Endothelial cell of umbilical vein (primary cell): ENCODE results near the gene MTM1. TPM values are rescaled to one million over a fixed set of nuclear protein-coding genes. Genes with fewer than 3 reads are reported as not detected.

Experiments
- BruUV-seq: library from RNA; stranded (reverse); fragments of 400-500 nt; replicated peaks from 2 replicates; lab custom pipeline; 2021; lab: Mats Ljungman, UMichigan
- CTCF ChIA-PET: fragments of 300-600, 350-600 bp; sonication (Branson Sonifier 250); formaldehyde crosslinking; loops from one replicate; lab custom pipeline; 2021; ENCODE audit warnings: antibody characterized with exemption, inconsistent platforms; lab: Charles Lee
- POLR2A ChIA-PET: fragments of 300-600, 350-600 bp; sonication (Branson Sonifier 250); formaldehyde crosslinking; loops from one replicate; lab custom pipeline; 2021; ENCODE audit warnings: antibody characterized with exemption, inconsistent platforms; lab: Charles Lee
- DNase-seq: peaks from one replicate; pipeline ENCODE4 v3.0.0-alpha.2; 2011; ENCODE audit warnings: low read depth, low spot score
- FAIRE-seq: peaks from 2 replicates; lab custom pipeline; 2011; peaks lifted over from hg19 to GRCh38; lab: Jason Lieb, UNC
- H2AFZ ChIP-seq: 2 replicates; pipeline ENCODE4 v1.6.0; 2012; ENCODE audit warnings: low read depth, low read length, control low read depth, inconsistent platforms
- H3K27ac ChIP-seq: 2 replicates; pipeline ENCODE4 v1.5.1; 2011; ENCODE audit warnings: low read depth, mild to moderate bottlenecking, control low read depth, low read length, moderate library complexity; ENCODE audit not compliant: insufficient read depth
- H3K27me3 ChIP-seq, 2 experiments: 2 replicates each; pipeline versions ENCODE4 v1.6.0 to v1.6.1; 2011; ENCODE audit warnings: low read length in 2 of 2, mixed read lengths in 1 of 2; ENCODE audit not compliant: control insufficient read depth in 2 of 2, insufficient read depth in 2 of 2
- H3K36me3 ChIP-seq, 2 experiments: 2 replicates in 1 of 2; 3 replicates in 1 of 2; pipeline ENCODE4 v1.5.1; 2011; ENCODE audit warnings: low read length in 2 of 2, mild to moderate bottlenecking in 1 of 2, moderate library complexity in 1 of 2; ENCODE audit not compliant: control insufficient read depth in 2 of 2, insufficient read depth in 2 of 2; ENCODE audit errors: extremely low read depth in 1 of 2
- H3K4me1 ChIP-seq: 3 replicates; pipeline ENCODE4 v1.5.1; 2011; ENCODE audit warnings: mild to moderate bottlenecking, low read length; ENCODE audit not compliant: control insufficient read depth, insufficient read depth; ENCODE audit errors: extremely low read depth
- H3K4me2 ChIP-seq: 2 replicates; pipeline ENCODE4 v1.6.1; 2011; ENCODE audit warnings: low read length, control low read depth, mixed read lengths; ENCODE audit not compliant: insufficient read depth
- H3K4me3 ChIP-seq, 3 experiments: fragments of 200-600 bp in 1 of 3; sonication (generic), shearing (Covaris generic) in 1 of 3; replicated peaks in 1 of 3; 2 replicates each; pipeline ENCODE4 v1.5.1; 2011 to 2016; ENCODE audit warnings: control low read depth in 3 of 3, low read length in 3 of 3, mild to moderate bottlenecking in 2 of 3, inconsistent platforms in 1 of 3, low read depth in 1 of 3, moderate library complexity in 1 of 3; ENCODE audit not compliant: insufficient read depth in 1 of 3
- H3K79me2 ChIP-seq: 2 replicates; pipeline ENCODE4 v1.6.0; 2012; ENCODE audit warnings: low read length, inconsistent platforms; ENCODE audit not compliant: control insufficient read depth, insufficient read depth
- H3K9ac ChIP-seq: replicated peaks from 2 replicates; pipeline ENCODE3; 2011; ENCODE audit warnings: low read length, control low read depth; ENCODE audit not compliant: insufficient read depth; ENCODE audit errors: extremely low read depth
- H3K9me1 ChIP-seq: replicated peaks from 3 replicates; pipeline ENCODE4 v1.6.0; 2011; ENCODE audit warnings: mild to moderate bottlenecking, low read length; ENCODE audit not compliant: control insufficient read depth, insufficient read depth; ENCODE audit errors: extremely low read depth
- H3K9me3 ChIP-seq: replicated peaks from 2 replicates; pipeline ENCODE4 v1.5.1; 2012; ENCODE audit warnings: low read length, inconsistent platforms; ENCODE audit not compliant: control insufficient read depth, insufficient read depth
- H4K20me1 ChIP-seq: replicated peaks from 2 replicates; pipeline ENCODE3; 2011; ENCODE audit warnings: mild to moderate bottlenecking, low read length; ENCODE audit not compliant: control insufficient read depth, insufficient read depth; ENCODE audit errors: extremely low read depth
- CTCF ChIP-seq, 2 donors: IDR thresholded peaks; 1 replicate in 1 of 2; 2 replicates in 1 of 2; pipeline ENCODE4 v1.5.1; 2011; ENCODE audit warnings: low read length in 2 of 2, mild to moderate bottlenecking in 2 of 2, moderate library complexity in 2 of 2, control low read depth in 1 of 2, inconsistent platforms in 1 of 2, low read depth in 1 of 2; ENCODE audit not compliant: insufficient read depth in 1 of 2; ENCODE audit errors: extremely low read depth in 1 of 2
- EZH2 ChIP-seq: IDR thresholded peaks from 2 replicates; pipeline ENCODE4 v1.6.1; 2012; ENCODE audit warnings: borderline replicate concordance, low read depth, mild to moderate bottlenecking, moderate library complexity, low read length, inconsistent platforms; ENCODE audit not compliant: severe bottlenecking
- FOS ChIP-seq: IDR thresholded peaks from 2 replicates; pipeline ENCODE4 v1.6.1; 2011; ENCODE audit warnings: mild to moderate bottlenecking, low read length, moderate library complexity, borderline replicate concordance; ENCODE audit not compliant: insufficient read depth
- GATA2 ChIP-seq: IDR thresholded peaks from 2 replicates; pipeline ENCODE4 v1.7.0; 2011; ENCODE audit warnings: low read depth, mild to moderate bottlenecking, moderate library complexity, mixed read lengths, low read length; ENCODE audit not compliant: insufficient read length, insufficient read depth
- JUN ChIP-seq: IDR thresholded peaks from 2 replicates; pipeline ENCODE4 v1.6.1; 2011; ENCODE audit warnings: borderline replicate concordance, low read depth; ENCODE audit not compliant: insufficient read length, insufficient read depth
- MAX ChIP-seq: IDR thresholded peaks from 2 replicates; pipeline ENCODE4 v1.6.1; 2011; ENCODE audit not compliant: insufficient read depth, insufficient read length
- MYC ChIP-seq: IDR thresholded peaks from one replicate; pipeline ENCODE4 v1.6.1; 2011; ENCODE audit warnings: mild to moderate bottlenecking, low read depth, low read length
- POLR2A ChIP-seq: IDR thresholded peaks from 2 replicates; pipeline ENCODE4 v1.6.1; 2012; ENCODE audit warnings: low read depth, mild to moderate bottlenecking, control low read depth, low read length
- POLR2AphosphoS5 ChIP-seq: IDR thresholded peaks from 2 replicates; pipeline ENCODE4 v1.6.1; 2012; ENCODE audit warnings: low read depth, mild to moderate bottlenecking, control low read depth, low read length, moderate library complexity; ENCODE audit not compliant: insufficient read depth
- dilution Hi-C: fragments of 300-500 bp; cut with MboI; formaldehyde crosslinking; loops from one replicate; pipeline ENCODE4 v1.15.0; 2019; ENCODE audit warnings: low sequenced_read_pairs; ENCODE audit not compliant: extremely low pct_ligation_motif_present
- intact Hi-C: fragments of 100-400 bp; cut with micrococcal nuclease; formaldehyde crosslinking; loops from one replicate; pipeline ENCODE4 v1.10.0; 2022
- polyA plus RNA-seq, 4 experiments: library from polyadenylated mRNA; depleted of rRNA in 3 of 4; stranded (reverse) in 3 of 4; unstranded in 1 of 4; fragments of >200 nt; gene quantifications; 2 replicates each; pipeline versions ENCODE4 v1.2.1 to v1.2.3, GENCODE V29; 2011 to 2012; ENCODE audit warnings: missing spikeins in 1 of 4
- total RNA-seq: library from RNA; stranded (reverse); gene quantifications from 2 replicates; pipeline ENCODE4 v1.2.3, GENCODE V29; 2021

MTM1 gene
- total and polyA plus RNA-seq, 2 donors (not counting 3 experiments of a cell fraction or from before 2014, with no cell fraction given) = 2.4 to 13.2 TPM

- Histone ChIP-seq H3K9me3 (no peaks in the 10 kb centered on the region), H3K4me2 (no peak overlapping the region), H2AFZ (no peak overlapping the region), H3K9me1 (no peaks in the 10 kb centered on the region), H3K36me3 (no peaks in the 10 kb centered on the region), H3K27me3 (no peaks in the 10 kb centered on the region), H4K20me1 (no peaks in the 10 kb centered on the region), H3K4me1 (no peaks in the 10 kb centered on the region), H3K79me2 (no peaks in the 10 kb centered on the region), H3K27ac (no peak overlapping the region), H3K4me3 (no peak overlapping the region), H3K9ac (no peak overlapping the region)
- DNase-seq (no peak), FAIRE-seq (no peak)
- no TSS peak for BruUV-seq
- dilution Hi-C loops = no loop called here
- intact Hi-C loops = no loop called here
- CTCF ChIA-PET = no interaction called here
- TF ChIP-seq MAX = no peak
- TF ChIP-seq FOS = no peak
- TF ChIP-seq MYC = no peak
- TF ChIP-seq CTCF (IDR thresholded peaks at IDR 0.05; ENCODE audit: extremely low read depth in 1 of 2, insufficient read depth in 1 of 2, low read depth in 1 of 2, low read length in 2 of 2) = no peak
- TF ChIP-seq POLR2AphosphoS5 = no peak
- no peak for TF ChIP-seq JUN
- TF ChIP-seq EZH2 = no peak
- TF ChIP-seq POLR2A = no peak
- no peak for TF ChIP-seq GATA2
- POLR2A ChIA-PET = no interaction called here
Observed at GRCh38 chrX:150655788-150656187, 87.4 kb downstream of the MTM1 start.
